H1 (cell line): Measurements from ENCODE around the gene DPP10. TPM values are rescaled to one million over a fixed set of nuclear protein-coding genes. Genes with fewer than 3 reads are reported as not detected.

Source experiments
- CTCF ChIA-PET: fragments of 300-600 bp; sonication (Branson Sonifier 250); formaldehyde crosslinking; loops from one replicate; lab custom pipeline; 2021; ENCODE audit not compliant: partially characterized antibody; lab: Charles Lee
- POLR2A ChIA-PET: fragments of 300-600 bp; sonication (Branson Sonifier 250); formaldehyde crosslinking; loops from one replicate; lab custom pipeline; 2021; ENCODE audit warnings: inconsistent platforms; ENCODE audit not compliant: partially characterized antibody; lab: Charles Lee
- DNase-seq, 2 experiments: peaks; one replicate each; pipeline versions ENCODE4 v3.0.0 to v3.0.0-alpha.2; 2010 to 2022; ENCODE audit warnings: low spot score in 2 of 2, low read depth in 1 of 2, mixed read lengths in 1 of 2
- FAIRE-seq: peaks from 2 replicates; lab custom pipeline; 2011; peaks lifted over from hg19 to GRCh38; lab: Jason Lieb, UNC
- H2AFZ ChIP-seq: 2 replicates; pipeline ENCODE4 v1.8.1; 2012; ENCODE audit warnings: low read length, inconsistent platforms
- H2AK5ac ChIP-seq: 2 replicates; pipeline ENCODE4 v1.6.1; 2013; ENCODE audit warnings: low read depth, low read length
- H2BK120ac ChIP-seq: replicated peaks from 2 replicates; pipeline ENCODE3; 2013; ENCODE audit warnings: low read depth, low read length, inconsistent platforms
- H2BK12ac ChIP-seq: 2 replicates; pipeline ENCODE4 v1.6.1; 2013; ENCODE audit warnings: low read depth, low read length
- H2BK15ac ChIP-seq: 2 replicates; pipeline ENCODE4 v1.6.1; 2013; ENCODE audit warnings: low read length
- H2BK20ac ChIP-seq: 2 replicates; pipeline ENCODE4 v1.6.1; 2013; ENCODE audit warnings: low read length
- H2BK5ac ChIP-seq: 2 replicates; pipeline ENCODE4 v1.6.1; 2013; ENCODE audit warnings: low read depth, low read length
- H3K14ac ChIP-seq: 2 replicates; pipeline ENCODE4 v1.6.1; 2013; ENCODE audit warnings: inconsistent platforms; ENCODE audit not compliant: insufficient read length
- H3K18ac ChIP-seq: 2 replicates; pipeline ENCODE4 v1.6.1; 2013; ENCODE audit warnings: low read length; ENCODE audit errors: extremely low read depth
- H3K23ac ChIP-seq: 2 replicates; pipeline ENCODE4 v1.6.1; 2013; ENCODE audit warnings: inconsistent platforms; ENCODE audit not compliant: insufficient read length
- H3K23me2 ChIP-seq: 2 replicates; pipeline ENCODE4 v1.6.1; 2013; ENCODE audit warnings: low read depth, low read length
- H3K27ac ChIP-seq: 2 replicates; pipeline ENCODE4 v1.6.1; 2011; ENCODE audit warnings: low read depth, low read length, inconsistent platforms
- H3K27me3 ChIP-seq, 4 experiments: replicated peaks in 1 of 4; 1 replicate in 1 of 4; 2 replicates in 3 of 4; pipeline versions ENCODE4 v1.6.1 to v1.8.1; 2011 to 2013; ENCODE audit warnings: low read length in 3 of 4, mild to moderate bottlenecking in 3 of 4, inconsistent platforms in 2 of 4, mixed read lengths in 2 of 4, moderate library complexity in 1 of 4; ENCODE audit not compliant: control insufficient read depth in 3 of 4, insufficient read depth in 3 of 4; ENCODE audit errors: extremely low read depth in 1 of 4
- H3K36me3 ChIP-seq, 4 experiments: 2 replicates each; pipeline versions ENCODE4 v1.6.1 to v1.8.1; 2011 to 2013; ENCODE audit warnings: mild to moderate bottlenecking in 4 of 4, low read length in 3 of 4, moderate library complexity in 2 of 4, control low read depth in 1 of 4, inconsistent platforms in 1 of 4; ENCODE audit not compliant: insufficient read depth in 4 of 4, control insufficient read depth in 2 of 4
- H3K4ac ChIP-seq: replicated peaks from 2 replicates; pipeline ENCODE3; 2013; ENCODE audit warnings: low read length, low read depth, mixed read lengths, inconsistent platforms; ENCODE audit not compliant: insufficient read length
- H3K4me1 ChIP-seq, 4 experiments: replicated peaks in 1 of 4; 1 replicate in 1 of 4; 2 replicates in 3 of 4; pipeline versions ENCODE4 v1.6.1 to v1.8.1; 2011 to 2013; ENCODE audit warnings: low read length in 3 of 4, inconsistent platforms in 2 of 4, mixed read lengths in 1 of 4; ENCODE audit not compliant: insufficient read depth in 4 of 4, control insufficient read depth in 3 of 4
- H3K4me2 ChIP-seq, 2 experiments: 2 replicates each; pipeline versions ENCODE4 v1.6.1 to v1.8.1; 2011 to 2013; ENCODE audit warnings: low read depth in 2 of 2, low read length in 2 of 2, control low read depth in 1 of 2, inconsistent platforms in 1 of 2, mild to moderate bottlenecking in 1 of 2; ENCODE audit not compliant: insufficient read depth in 1 of 2
- H3K4me3 ChIP-seq, 4 experiments: fragments of 200-600, 300-600 bp in 1 of 4; sonication (generic), shearing (Covaris generic), sonication (Bioruptor Twin) in 1 of 4; 2 replicates each; pipeline versions ENCODE4 v1.5.1 to v1.8.1; 2011 to 2016; ENCODE audit warnings: low read length in 4 of 4, low read depth in 3 of 4, control low read depth in 2 of 4, inconsistent platforms in 2 of 4, mild to moderate bottlenecking in 2 of 4, mixed read lengths in 1 of 4, moderate library complexity in 1 of 4; ENCODE audit not compliant: insufficient read depth in 2 of 4; ENCODE audit errors: extremely low read depth in 1 of 4
- H3K56ac ChIP-seq: replicated peaks from 2 replicates; pipeline ENCODE3; 2013; ENCODE audit warnings: low read depth, mild to moderate bottlenecking, mixed read lengths, low read length, inconsistent platforms; ENCODE audit not compliant: insufficient read length
- H3K79me1 ChIP-seq: 2 replicates; pipeline ENCODE4 v1.6.1; 2013; ENCODE audit warnings: low read depth, low read length, control low read depth
- H3K79me2 ChIP-seq, 2 experiments: 2 replicates each; pipeline versions ENCODE4 v1.6.1 to v1.8.1; 2012 to 2013; ENCODE audit warnings: low read length in 2 of 2, mild to moderate bottlenecking in 2 of 2, inconsistent platforms in 1 of 2; ENCODE audit not compliant: insufficient read depth in 2 of 2, control insufficient read depth in 1 of 2
- H3K9ac ChIP-seq, 4 experiments: replicated peaks in 1 of 4; 1 replicate in 1 of 4; 2 replicates in 3 of 4; pipeline versions ENCODE4 v1.6.1 to v1.8.1; 2011 to 2013; ENCODE audit warnings: low read depth in 3 of 4, low read length in 3 of 4, control low read depth in 2 of 4, mild to moderate bottlenecking in 2 of 4, moderate library complexity in 2 of 4, inconsistent platforms in 1 of 4; ENCODE audit errors: extremely low read depth in 1 of 4
- H3K9me3 ChIP-seq, 2 experiments: 2 replicates each; pipeline versions ENCODE4 v1.6.1 to v1.8.1; 2012 to 2013; ENCODE audit warnings: mild to moderate bottlenecking in 2 of 2, moderate library complexity in 2 of 2, control low read depth in 1 of 2, inconsistent platforms in 1 of 2, low read depth in 1 of 2, low read length in 1 of 2, mixed read lengths in 1 of 2; ENCODE audit not compliant: insufficient read depth in 2 of 2
- H4K20me1 ChIP-seq, 2 experiments: replicated peaks in 1 of 2; 2 replicates each; pipeline versions ENCODE3 to v1.8.1; 2011 to 2013; ENCODE audit warnings: inconsistent platforms in 2 of 2, low read length in 2 of 2, mild to moderate bottlenecking in 1 of 2; ENCODE audit not compliant: insufficient read depth in 2 of 2, control insufficient read depth in 1 of 2
- H4K5ac ChIP-seq: 2 replicates; pipeline ENCODE4 v1.6.1; 2013; ENCODE audit warnings: low read length, low read depth, mixed read lengths, inconsistent platforms; ENCODE audit not compliant: insufficient read length
- H4K8ac ChIP-seq: 2 replicates; pipeline ENCODE4 v1.8.0; 2013; ENCODE audit warnings: mild to moderate bottlenecking, moderate library complexity, low read length, inconsistent platforms; ENCODE audit not compliant: insufficient read depth; ENCODE audit errors: extremely low read depth
- H4K91ac ChIP-seq: replicated peaks from 2 replicates; pipeline ENCODE3; 2013; ENCODE audit warnings: low read length, mixed read lengths, inconsistent platforms; ENCODE audit not compliant: insufficient read length
- POU5F1 ChIP-seq: IDR thresholded peaks from 2 replicates; pipeline ENCODE4 v1.6.1; 2011; ENCODE audit warnings: low read depth, mild to moderate bottlenecking, low read length, moderate library complexity
- WGBS, 2 experiments: shearing (Covaris generic) in 1 of 2; methylation state at CpG; one replicate each; pipeline versions ENCODE4 v1.1.6 to v1.1.7; 2013 to 2015; ENCODE audit warnings: low lambda C conversion rate in 2 of 2, mixed read lengths in 2 of 2, inconsistent platforms in 1 of 2, low coverage in 1 of 2, missing lambda C conversion rate in 1 of 2; ENCODE audit not compliant: insufficient replicate concordance in 2 of 2, insufficient coverage in 1 of 2, insufficient read length in 1 of 2; ENCODE audit errors: extremely low coverage in 1 of 2, missing lambda C conversion rate in 1 of 2; 5-methylcytosine and 5-hydroxymethylcytosine counted together
- polyA plus RNA-seq, 7 experiments: library from polyadenylated mRNA; depleted of rRNA in 3 of 7; stranded (reverse) in 5 of 7; unstranded in 2 of 7; fragments of >200 nt in 5 of 7; fragments of 200-250 nt in 2 of 7; gene quantifications; 1 replicate in 5 of 7; 2 replicates in 1 of 7; 4 replicates in 1 of 7; pipeline versions ENCODE4 v1.2.1 to v1.2.3, GENCODE V29; 2011 to 2013; ENCODE audit warnings: missing spikeins in 2 of 7, mixed read lengths in 2 of 7
- total RNA-seq: library from RNA; stranded (reverse); fragmentation: NEBNext Ultra II Directional; extraction: Animal tissue kit (Norgen Biotek cat#: 25700); gene quantifications from 2 replicates; pipeline ENCODE4 v1.2.1, GENCODE V29; 2021

The DPP10 gene
- total and polyA plus RNA-seq, 2 of the 8 experiments (the other 6 are each of a cell fraction or from before 2014, with no cell fraction given): 3.3 to 7.2 TPM

- POLR2A ChIA-PET: interaction anchor here (0.7 to 0.8 kb wide), 2 partner anchors 10 to 294 kb away, joined by 3 read pairs; no protein-coding TSS in a partner anchor
- peak; percentile 62 for FAIRE-seq
- peaks cover 9 to 10% of the 10 kb centered on the region in 2 experiments; a peak in 3 of 4 replicates for H3K9me3 ChIP-seq
- peak; percentile 0; the same call in 1 of the 2 replicates for TF ChIP-seq POU5F1
These were observed 1154.4 kb downstream of the DPP10 start for GRCh38 chr2:115596659-115597375.

More at GRCh38 chr2:115596659-115597375, 1154.4 kb downstream of the DPP10 start:
- no peak overlapping the region for H3K4ac ChIP-seq
- no peak overlapping the region for H3K56ac ChIP-seq
- no peaks in the 10 kb centered on the region for H3K79me1 ChIP-seq
- peak overlapping the region; percentile 69 for H3K27ac ChIP-seq
- WGBS, 2 experiments: 10% methylated on average over 3 of the region's 3 CpGs; no CpG with 5 or more reads in 1 of the 2 experiments
- no peak overlapping the region for H3K14ac ChIP-seq
- H4K8ac ChIP-seq: no peak overlapping the region
- H3K9ac ChIP-seq: peak overlapping the region in 1 of 4 experiments; percentile 26; a peak in 2 of 7 replicates
- H4K91ac ChIP-seq: no peak overlapping the region
- H2AK5ac ChIP-seq: no peak overlapping the region
- no peaks in the 10 kb centered on the region for H4K20me1 ChIP-seq
- no peak overlapping the region for H2BK120ac ChIP-seq
- peak overlapping the region; percentile 86 for H2BK5ac ChIP-seq
- H3K27me3 ChIP-seq: no peaks in the 10 kb centered on the region
- no peak overlapping the region for H2BK20ac ChIP-seq
- H2BK15ac ChIP-seq: no peak overlapping the region
- H3K4me2 ChIP-seq: peak overlapping the region; percentile 56 to 60
- peaks cover 0 to 9% (median 0%) of the 10 kb centered on the region in 4 experiments; a peak in 1 of 8 replicates for H3K36me3 ChIP-seq
- H3K4me3 ChIP-seq: peak overlapping the region in 1 of 4 experiments; percentile 28; a peak in 2 of 8 replicates
- peak overlapping the region; percentile 70 for H4K5ac ChIP-seq
- no peaks in the 10 kb centered on the region for H3K23me2 ChIP-seq
- no peak overlapping the region for H2AFZ ChIP-seq
- H3K79me2 ChIP-seq: no peaks in the 10 kb centered on the region
- no peak overlapping the region for H3K18ac ChIP-seq
- peaks cover 0 to 15% (median 3%) of the 10 kb centered on the region in 4 experiments; a peak in 4 of 7 replicates for H3K4me1 ChIP-seq
- DNase-seq: no peak
- CTCF ChIA-PET: interaction anchor here (0.6 kb wide), 1 partner anchor 1081 kb away, joined by 3 read pairs; no protein-coding TSS in a partner anchor
- H3K23ac ChIP-seq: no peak overlapping the region
- H2BK12ac ChIP-seq: peak overlapping the region; percentile 91; the same call in 1 of the 2 replicates
